GM19468 (cell line): Measurements from ENCODE around the gene NRIP1.

Experiments
- ATAC-seq: cut with Tn5 transposase; IDR thresholded peaks from one replicate; pipeline ENCODE4 v1.9.1; 2021; ENCODE audit warnings: mild to moderate bottlenecking, moderate library complexity, moderate number of reproducible peaks; ENCODE audit not compliant: unreplicated experiment; ENCODE audit errors: extremely low read depth

The NRIP1 gene

GRCh38 chr21:15064576-15065391, at the start of gene NRIP1:
TSS of gene NRIP1 (minus strand) at chr21:15065000. CDS start at chr21:14968192, 96,808 bp downstream.
- ATAC-seq, result peak; percentile 68

GRCh38 chr21:15112858-15113257, 48.1 kb upstream of the NRIP1 start:
- no peak for ATAC-seq

GRCh38 chr21:15108801-15109200, 44.0 kb upstream of the NRIP1 start:
- ATAC-seq, result no peak

- no peak for ATAC-seq
These were observed 39.7 kb upstream of the NRIP1 start for GRCh38 chr21:15104470-15104869.

GRCh38 chr21:15098908-15099307, 34.1 kb upstream of the NRIP1 start:
- ATAC-seq, result no peak

- no peak for ATAC-seq
These were observed 33.4 kb upstream of the NRIP1 start for GRCh38 chr21:15098181-15098580.

- ATAC-seq, result no peak
These were observed 32.8 kb upstream of the NRIP1 start for GRCh38 chr21:15097580-15097979.

- no peak for ATAC-seq
These were observed 31.3 kb upstream of the NRIP1 start for GRCh38 chr21:15096146-15096545.

- ATAC-seq, result no peak
These were observed 30.5 kb upstream of the NRIP1 start for GRCh38 chr21:15095326-15095725.

GRCh38 chr21:15094706-15095105, 29.9 kb upstream of the NRIP1 start:
- no peak for ATAC-seq

- no peak for ATAC-seq
These were observed 28.4 kb upstream of the NRIP1 start for GRCh38 chr21:15093216-15093615.

GRCh38 chr21:15092745-15093144, 27.9 kb upstream of the NRIP1 start:
- no peak for ATAC-seq

GRCh38 chr21:15090390-15090789, 25.6 kb upstream of the NRIP1 start:
- ATAC-seq, result no peak

GRCh38 chr21:15088488-15088887, 23.7 kb upstream of the NRIP1 start:
- ATAC-seq, result no peak

GRCh38 chr21:15084668-15085067, 19.9 kb upstream of the NRIP1 start:
- no peak for ATAC-seq

GRCh38 chr21:15080526-15080925, 15.7 kb upstream of the NRIP1 start:
- ATAC-seq, result no peak

- ATAC-seq, result no peak
These were observed 14.5 kb upstream of the NRIP1 start for GRCh38 chr21:15079269-15079668.

- ATAC-seq, result no peak
These were observed 13.4 kb upstream of the NRIP1 start for GRCh38 chr21:15078180-15078579.

- no peak for ATAC-seq
These were observed 12.8 kb upstream of the NRIP1 start for GRCh38 chr21:15077529-15078145.

- ATAC-seq, result no peak
These were observed 11.9 kb upstream of the NRIP1 start for GRCh38 chr21:15076730-15077129.

GRCh38 chr21:15071009-15071408, 6.2 kb upstream of the NRIP1 start:
- no peak for ATAC-seq

GRCh38 chr21:15066123-15066575, 1.3 kb upstream of the NRIP1 start:
- ATAC-seq, result no peak
